Measurements from ENCODE around the gene SLC39A11.

SLC39A11 gene

GRCh38 chr17:72672729-72673128 lies 419.8 kb downstream of the SLC39A11 start:
- no peak for DNase-seq (ENCODE audit: low read depth)
- no peak overlapping the region for H3K4me3 ChIP-seq (ENCODE audit: low read length)
- TF ChIP-seq, protein P1, sequence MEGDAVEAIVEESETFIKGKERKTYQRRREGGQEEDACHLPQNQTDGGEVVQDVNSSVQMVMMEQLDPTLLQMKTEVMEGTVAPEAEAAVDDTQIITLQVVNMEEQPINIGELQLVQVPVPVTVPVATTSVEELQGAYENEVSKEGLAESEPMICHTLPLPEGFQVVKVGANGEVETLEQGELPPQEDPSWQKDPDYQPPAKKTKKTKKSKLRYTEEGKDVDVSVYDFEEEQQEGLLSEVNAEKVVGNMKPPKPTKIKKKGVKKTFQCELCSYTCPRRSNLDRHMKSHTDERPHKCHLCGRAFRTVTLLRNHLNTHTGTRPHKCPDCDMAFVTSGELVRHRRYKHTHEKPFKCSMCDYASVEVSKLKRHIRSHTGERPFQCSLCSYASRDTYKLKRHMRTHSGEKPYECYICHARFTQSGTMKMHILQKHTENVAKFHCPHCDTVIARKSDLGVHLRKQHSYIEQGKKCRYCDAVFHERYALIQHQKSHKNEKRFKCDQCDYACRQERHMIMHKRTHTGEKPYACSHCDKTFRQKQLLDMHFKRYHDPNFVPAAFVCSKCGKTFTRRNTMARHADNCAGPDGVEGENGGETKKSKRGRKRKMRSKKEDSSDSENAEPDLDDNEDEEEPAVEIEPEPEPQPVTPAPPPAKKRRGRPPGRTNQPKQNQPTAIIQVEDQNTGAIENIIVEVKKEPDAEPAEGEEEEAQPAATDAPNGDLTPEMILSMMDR (conservative IDR thresholded peaks at IDR 0.05; ENCODE audit: low read depth, low read length): no peak

DNA sequence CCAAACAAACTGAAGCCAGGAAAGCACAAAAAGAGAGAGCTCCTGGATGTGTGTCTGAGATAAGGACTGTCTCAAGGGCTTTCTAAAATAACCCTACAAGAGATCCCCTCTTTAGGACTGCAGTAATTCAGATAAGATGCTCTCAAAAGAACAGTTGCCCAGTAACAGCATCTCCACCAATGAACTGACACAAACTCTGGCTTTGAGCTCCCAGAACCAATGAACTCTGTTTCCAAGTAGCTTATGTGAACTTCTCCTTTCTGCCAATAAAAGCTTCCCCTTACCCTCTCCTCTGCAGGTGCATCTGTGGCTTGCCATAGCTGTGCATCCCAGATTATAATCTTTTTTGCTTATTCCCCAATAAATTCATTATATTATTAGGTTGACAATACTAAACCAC lies 421.5 kb downstream of the SLC39A11 start:
- TF ChIP-seq, protein P1 (conservative IDR thresholded peaks at IDR 0.05; ENCODE audit: low read depth, low read length): no peak
- no peak overlapping the region for H3K4me3 ChIP-seq (ENCODE audit: low read length)
- no peak for DNase-seq (ENCODE audit: low read depth)

DNA sequence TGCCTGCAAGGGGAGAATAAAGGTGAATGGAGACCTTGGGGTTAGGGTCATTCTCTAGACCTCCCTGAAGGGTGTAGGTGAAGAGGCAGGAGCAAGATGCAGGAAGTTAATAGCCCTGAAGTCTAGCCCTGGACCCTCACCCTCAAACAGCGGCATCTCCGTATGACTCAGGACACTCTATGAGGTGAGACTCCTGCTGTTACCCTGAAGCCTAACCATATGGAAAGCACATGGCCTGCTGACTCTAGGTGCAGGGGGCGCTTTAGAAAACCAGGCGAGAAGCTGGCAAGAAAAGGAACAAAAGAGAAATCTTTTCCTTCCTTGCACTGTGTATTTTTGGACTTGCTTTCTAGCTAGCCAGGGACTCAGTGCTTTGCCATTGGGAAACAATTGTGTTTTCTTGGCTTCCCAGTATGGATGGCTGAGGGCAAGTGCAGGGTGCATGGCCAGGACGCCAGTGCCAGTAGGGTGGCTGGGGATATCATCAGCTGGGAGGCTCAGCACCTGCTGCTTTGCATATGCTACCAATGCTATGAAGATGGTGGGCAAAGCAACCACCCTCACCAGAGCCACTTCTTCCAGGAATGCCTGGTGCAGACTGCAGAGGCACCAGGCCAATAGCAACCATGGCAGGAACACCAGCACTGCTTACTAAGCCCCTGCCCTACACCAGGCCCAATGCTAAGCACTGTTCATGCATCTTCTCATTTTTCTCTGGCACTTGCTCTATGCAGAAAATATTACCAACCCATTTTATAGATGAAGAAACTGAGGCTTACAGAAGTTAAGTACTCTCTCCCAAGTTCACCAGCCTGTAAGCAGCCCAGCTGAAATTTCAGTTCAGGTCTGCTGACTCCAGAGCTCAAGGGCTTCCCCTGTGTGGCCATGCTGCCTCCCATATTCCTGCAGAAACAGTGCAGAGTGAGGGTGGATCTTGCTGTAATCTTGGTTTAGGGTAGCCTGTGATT lies 425.1 kb downstream of the SLC39A11 start:
- TF ChIP-seq, protein P1 (conservative IDR thresholded peaks at IDR 0.05; ENCODE audit: low read depth, low read length): no peak
- DNase-seq (ENCODE audit: low read depth): no peak
- H3K4me3 ChIP-seq (ENCODE audit: low read length): no peak overlapping the region

- no peak for DNase-seq (ENCODE audit: low read depth)
- no peak overlapping the region for H3K4me3 ChIP-seq (ENCODE audit: low read length)
- TF ChIP-seq, protein P1 (conservative IDR thresholded peaks at IDR 0.05; ENCODE audit: low read depth, low read length): no peak
Observed at GRCh38 chr17:72665852-72666851, 426.3 kb downstream of the SLC39A11 start.

GRCh38 chr17:72662827-72663190 lies 429.7 kb downstream of the SLC39A11 start:
- no peak for DNase-seq (ENCODE audit: low read depth)
- no peak overlapping the region for H3K4me3 ChIP-seq (ENCODE audit: low read length)
- TF ChIP-seq, protein P1 (conservative IDR thresholded peaks at IDR 0.05; ENCODE audit: low read depth, low read length): no peak

DNA sequence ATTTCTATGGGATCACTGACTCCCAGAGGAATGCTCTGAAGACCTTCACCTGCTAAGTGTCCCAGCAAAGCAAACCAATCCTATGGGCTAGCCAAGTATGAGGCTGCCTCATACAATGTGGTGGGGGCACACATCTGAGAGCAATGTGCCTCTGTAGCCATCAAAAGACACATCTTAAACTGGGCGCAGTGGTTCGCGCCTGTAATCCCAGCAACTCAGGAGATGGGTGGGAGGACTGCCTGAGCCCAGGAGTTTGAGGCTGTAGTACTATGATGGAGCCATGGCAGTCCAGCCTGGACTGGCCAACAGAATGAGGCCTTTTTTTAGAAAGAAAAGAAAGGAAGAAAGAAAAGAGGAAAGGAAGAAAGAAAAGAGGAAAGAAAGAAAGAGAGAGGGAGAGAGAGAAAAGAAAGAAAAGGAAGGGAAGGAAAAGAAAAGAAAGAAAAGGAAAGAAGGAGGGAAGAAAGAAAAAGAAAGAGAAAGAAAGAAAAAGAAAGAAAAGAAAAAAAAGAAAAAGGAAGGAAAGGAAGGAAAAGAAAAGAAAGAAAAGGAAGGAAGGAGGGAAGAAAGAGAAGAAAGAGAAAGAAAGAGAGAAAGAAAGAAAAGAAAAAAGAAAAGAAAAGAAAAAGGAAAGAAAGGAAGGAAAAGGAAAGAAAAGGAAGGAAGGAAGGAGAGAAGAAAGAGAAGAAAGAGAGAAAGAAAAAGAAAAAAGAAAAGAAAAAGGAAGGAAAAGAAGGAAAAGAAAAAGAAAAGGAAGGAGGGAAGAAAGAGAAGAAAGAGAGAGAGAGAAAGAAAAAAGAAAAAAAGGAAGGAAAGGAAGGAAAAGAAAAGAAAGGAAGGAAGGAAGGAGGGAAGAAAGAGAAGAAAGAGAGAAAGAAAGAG lies 430.3 kb downstream of the SLC39A11 start:
- H3K4me3 ChIP-seq (ENCODE audit: low read length): no peak overlapping the region
- TF ChIP-seq, protein P1 (conservative IDR thresholded peaks at IDR 0.05; ENCODE audit: low read depth, low read length): no peak
- no peak for DNase-seq (ENCODE audit: low read depth)
